ENCODE results near the gene RBSN.

RBSN gene

DNA sequence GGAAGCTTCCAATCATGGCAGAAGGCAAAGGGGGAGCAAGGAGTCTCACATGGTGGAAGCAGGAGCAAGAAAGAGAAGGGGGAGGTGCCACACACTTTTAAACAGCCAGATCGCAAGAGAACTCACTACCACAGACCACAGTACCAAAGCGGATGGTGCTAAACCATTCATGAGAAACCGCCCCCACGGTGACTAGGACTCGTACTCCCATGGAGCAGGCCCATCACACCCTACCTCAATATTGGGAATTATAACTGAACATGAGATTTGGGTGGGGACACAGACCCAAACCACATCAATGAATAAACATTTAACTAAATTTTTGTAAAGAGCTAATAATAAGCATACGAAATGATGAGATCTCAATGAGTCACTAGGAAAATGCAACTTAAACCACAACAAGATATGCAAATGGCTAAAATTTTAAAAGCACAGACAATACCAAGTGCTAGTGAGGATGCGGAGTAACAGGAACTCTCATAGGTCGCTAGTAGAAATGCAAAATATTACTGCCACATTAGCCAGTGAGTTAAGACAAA lies 43.9 kb downstream of the RBSN start:
- DNase-seq = peak; percentile 82

DNA sequence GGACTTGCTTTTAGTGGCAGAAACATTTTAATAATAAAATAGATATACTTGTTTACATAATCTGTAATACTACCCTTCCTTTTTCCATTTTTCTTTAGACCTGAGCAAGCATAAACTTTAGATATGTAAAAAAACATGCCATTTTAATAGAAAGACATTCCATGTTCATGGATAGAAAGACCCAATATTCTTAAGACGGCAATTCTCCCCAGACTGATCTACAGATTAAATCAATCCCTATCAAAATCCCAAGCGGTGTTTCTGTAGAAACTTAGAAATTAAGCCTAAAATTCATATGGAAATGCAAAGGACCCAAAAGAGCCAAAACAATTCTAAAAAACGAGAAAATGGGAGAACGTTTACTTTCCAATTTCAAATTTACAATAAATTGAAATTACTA lies 45.4 kb downstream of the RBSN start:
- DNase-seq = no peak

GRCh38 chr3:15052335-15053242 lies 46.4 kb downstream of the RBSN start:
- DNase-seq = no peak

GRCh38 chr3:15051531-15051930 lies 47.4 kb downstream of the RBSN start:
- DNase-seq = peak; percentile 50

GRCh38 chr3:15050405-15051092 lies 48.4 kb downstream of the RBSN start:
- DNase-seq = no peak

GRCh38 chr3:15049584-15049983 lies 49.4 kb downstream of the RBSN start:
- DNase-seq = no peak

- no peak for DNase-seq
Observed at GRCh38 chr3:15045667-15046066, 53.3 kb downstream of the RBSN start.

DNA sequence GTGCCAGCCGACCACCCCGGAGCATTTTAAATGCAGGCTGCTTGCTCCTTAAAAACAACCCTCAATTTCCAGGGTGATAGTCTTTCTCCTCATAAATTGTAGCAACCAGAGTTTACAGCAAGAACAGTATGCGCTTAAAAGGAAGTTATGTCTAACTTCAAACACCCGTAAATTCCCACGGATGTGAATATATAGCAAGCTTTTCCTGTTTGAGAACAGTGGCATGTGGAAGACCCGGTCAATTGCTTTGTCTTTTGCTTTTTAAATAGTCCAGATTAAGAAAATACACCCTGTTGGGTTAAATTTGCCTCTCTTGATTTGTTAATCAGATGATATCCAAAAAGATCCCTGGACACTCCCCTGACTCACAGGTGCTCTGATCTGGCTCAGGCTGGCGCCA lies 54.6 kb downstream of the RBSN start:
- no peak for DNase-seq

- no peak for DNase-seq
Observed at GRCh38 chr3:15043408-15044171, 55.4 kb downstream of the RBSN start.

GRCh38 chr3:15042936-15043335 lies 56.0 kb downstream of the RBSN start:
- DNase-seq = no peak

DNA sequence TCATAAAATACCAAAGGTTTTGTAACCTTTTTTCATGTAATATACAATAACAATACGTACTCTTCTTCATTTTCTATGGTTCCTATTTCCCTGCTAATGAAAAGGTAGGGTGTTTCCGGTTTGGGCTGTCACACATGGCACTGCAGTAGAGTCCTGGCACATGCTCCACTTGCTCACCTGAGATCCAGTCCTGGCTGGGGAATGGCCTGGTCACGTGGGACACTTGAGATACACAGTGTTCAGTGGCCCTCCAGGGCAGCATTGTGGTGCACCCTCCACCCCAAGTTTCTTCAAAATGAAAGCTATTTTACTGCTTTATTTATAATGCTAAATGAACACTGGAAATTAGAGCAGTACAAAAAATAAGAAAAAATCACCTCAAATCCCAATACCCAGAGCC lies 57.0 kb downstream of the RBSN start:
- DNase-seq = no peak

- DNase-seq = no peak
Observed at GRCh38 chr3:15040844-15041243, 58.1 kb downstream of the RBSN start.

DNA sequence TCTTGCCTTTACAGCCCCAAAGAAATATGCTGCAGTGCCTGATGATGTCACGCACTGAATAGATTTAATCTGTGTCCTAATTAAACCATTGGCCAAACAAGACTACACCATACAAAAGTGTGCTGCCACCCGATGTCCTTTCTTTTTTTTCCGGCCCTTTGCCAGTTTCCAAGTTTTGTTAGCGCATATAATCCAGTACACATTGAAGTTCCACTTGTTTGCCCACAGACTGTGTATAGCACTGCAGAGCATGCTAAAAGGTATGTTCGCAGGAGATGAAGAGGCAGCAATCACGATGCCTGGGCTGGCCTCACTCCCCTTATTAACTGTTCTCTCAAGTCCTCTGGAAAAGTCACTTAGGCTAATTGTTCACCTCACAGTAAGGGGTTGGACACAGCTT lies 60.6 kb downstream of the RBSN start:
- DNase-seq = no peak

DNA sequence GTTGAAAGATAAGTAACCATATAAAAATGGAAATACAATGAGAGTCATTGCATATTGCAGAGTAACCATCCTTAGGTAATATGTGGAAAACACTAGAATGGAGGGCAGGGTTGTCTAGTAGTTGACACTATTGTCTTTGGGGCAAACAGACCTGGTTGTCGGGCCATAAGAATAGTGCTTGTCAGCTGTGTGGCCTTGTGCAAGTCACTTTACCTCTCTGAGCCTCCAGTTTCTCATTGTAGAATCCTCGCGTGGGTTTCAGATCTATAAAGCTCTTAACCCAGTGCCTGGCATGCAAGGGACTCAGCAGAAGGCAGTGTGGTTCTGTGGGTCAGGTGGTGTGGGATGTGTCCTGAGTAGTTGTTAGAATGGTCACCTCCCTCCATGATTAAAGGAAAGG lies 65.8 kb downstream of the RBSN start:
- no peak for DNase-seq

DNA sequence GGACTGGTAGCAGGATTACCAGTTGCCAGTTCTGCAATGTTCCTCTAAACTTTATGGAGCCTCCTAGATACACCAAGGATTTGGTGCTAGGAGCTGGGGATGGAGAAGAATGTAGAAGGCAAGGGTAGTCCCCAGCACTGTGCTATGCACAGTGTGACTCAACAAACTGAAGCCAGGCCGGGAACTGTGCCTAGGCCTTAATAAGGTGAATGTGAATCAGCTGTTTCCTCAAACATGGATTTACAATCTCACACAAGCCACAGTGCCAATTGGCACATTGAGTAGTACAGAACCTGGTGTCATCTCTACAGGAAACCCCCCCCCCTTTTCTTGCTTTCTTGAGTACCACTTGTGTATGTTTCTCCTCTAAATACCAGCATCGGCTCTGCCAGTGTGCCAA lies 66.3 kb downstream of the RBSN start:
- DNase-seq = no peak

DNA sequence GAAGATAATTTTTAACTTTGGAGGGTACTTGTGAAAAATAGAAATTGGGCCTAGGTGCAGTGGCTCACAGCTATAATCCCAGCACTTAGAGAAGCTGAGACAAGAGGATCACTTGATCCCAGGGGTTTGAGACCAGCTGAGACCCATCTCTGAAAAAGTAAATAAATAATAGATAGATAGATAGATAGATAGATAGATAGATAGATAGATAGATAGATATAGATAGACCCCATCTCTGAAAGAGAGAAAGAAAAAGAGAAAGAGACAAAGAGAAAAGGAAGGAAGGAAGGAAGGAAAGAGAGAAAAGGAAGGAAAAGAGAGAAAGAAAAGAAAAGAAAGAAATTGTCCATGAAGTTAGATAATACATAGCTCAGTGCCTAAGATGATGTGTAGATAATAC lies 69.3 kb downstream of the RBSN start:
- no peak for DNase-seq

GRCh38 chr3:15023719-15024118 lies 75.2 kb downstream of the RBSN start:
- no peak for DNase-seq

DNA sequence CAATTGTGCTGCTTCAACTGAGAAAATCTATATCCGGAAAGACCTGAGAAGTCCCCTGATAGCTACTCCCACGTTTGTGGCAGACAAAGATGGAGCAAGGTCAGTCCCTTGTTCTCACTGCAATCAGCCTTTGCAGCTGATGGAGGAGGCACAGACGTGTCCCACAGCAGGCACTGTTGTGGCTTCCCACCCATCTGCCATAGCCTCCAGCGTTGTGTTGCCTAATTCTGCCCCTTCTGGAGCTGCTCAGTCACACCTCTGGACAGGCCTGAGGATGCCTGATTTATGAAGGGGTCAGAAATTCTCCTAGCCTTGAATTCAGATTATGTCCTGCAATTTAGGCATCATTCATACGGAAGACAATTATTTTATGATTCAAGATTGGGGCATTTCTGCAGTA lies 75.7 kb downstream of the RBSN start:
- DNase-seq = no peak

All from stimulated activated CD4-positive, alpha-beta T cell treated with anti-CD3 and anti-CD28 coated beads, Interleukin-4, amount 100 ng/mL, for 24 hours (primary cell).